GM23248 (cell line): ENCODE measurements around the gene GSK3A.

Experiments used
- EZH2 ChIP-seq: fragments of 200-600 bp; sonication (generic); IDR thresholded peaks from 2 replicates; pipeline ENCODE4 v1.6.1; 2018; ENCODE audit warnings: antibody characterized with exemption, mild to moderate bottlenecking; ENCODE audit not compliant: insufficient read depth, poor library complexity, severe bottlenecking
- EZH2phosphoT487 ChIP-seq: fragments of 200-600 bp; sonication (generic); IDR thresholded peaks from 2 replicates; pipeline ENCODE4 v1.6.1; 2018; ENCODE audit warnings: antibody characterized with exemption, moderate library complexity, mild to moderate bottlenecking, low read depth; ENCODE audit not compliant: insufficient read depth

DNA sequence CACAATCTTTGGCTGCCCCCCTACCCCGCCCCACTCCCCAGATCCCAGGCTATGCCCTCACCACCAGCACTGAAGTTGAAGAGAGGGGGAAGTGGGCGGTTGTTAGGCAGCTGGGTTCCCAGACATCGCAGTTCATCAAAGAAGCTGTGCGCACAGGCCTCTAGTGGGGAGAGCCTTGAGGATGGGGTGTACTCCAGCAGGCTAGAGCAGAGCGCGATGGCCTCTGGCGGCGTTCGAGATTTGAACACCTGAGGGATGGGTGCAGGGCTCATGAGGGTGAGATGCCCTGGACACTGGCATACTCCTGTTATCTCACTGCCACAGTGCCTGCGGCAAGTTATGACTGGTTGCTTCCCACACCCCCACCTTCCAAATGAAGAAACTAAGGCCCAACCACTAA, 10.0 kb downstream of the GSK3A start:
- TF ChIP-seq EZH2 (no peak), EZH2phosphoT487 (no peak)
